Measurements from ENCODE around the gene ZNF148.

DNA sequence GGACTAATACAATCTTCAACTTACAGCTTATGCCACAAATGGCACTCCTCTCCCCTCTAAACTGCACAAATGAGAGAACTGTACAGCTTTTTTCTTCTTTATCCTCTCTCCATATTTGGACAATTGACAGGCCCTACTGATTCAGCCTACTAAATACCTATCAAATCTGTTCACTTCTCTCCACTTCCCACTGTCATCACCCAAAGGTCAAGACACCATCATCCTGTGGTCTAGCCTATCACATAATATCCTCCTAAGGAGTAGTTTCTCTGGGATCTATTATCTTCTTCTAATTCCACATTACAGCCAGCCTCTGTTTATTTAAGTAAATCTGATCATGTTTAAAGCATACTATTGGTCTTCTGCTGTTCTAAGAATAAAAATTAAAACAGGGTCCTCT is 129.6 kb downstream of the ZNF148 start:
- TF ChIP-seq, protein P1, sequence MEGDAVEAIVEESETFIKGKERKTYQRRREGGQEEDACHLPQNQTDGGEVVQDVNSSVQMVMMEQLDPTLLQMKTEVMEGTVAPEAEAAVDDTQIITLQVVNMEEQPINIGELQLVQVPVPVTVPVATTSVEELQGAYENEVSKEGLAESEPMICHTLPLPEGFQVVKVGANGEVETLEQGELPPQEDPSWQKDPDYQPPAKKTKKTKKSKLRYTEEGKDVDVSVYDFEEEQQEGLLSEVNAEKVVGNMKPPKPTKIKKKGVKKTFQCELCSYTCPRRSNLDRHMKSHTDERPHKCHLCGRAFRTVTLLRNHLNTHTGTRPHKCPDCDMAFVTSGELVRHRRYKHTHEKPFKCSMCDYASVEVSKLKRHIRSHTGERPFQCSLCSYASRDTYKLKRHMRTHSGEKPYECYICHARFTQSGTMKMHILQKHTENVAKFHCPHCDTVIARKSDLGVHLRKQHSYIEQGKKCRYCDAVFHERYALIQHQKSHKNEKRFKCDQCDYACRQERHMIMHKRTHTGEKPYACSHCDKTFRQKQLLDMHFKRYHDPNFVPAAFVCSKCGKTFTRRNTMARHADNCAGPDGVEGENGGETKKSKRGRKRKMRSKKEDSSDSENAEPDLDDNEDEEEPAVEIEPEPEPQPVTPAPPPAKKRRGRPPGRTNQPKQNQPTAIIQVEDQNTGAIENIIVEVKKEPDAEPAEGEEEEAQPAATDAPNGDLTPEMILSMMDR (conservative IDR thresholded peaks at IDR 0.05 in 1 of 2, IDR thresholded peaks at IDR 0.05 in 1 of 2; ENCODE audit: extremely low read depth in 1 of 2, insufficient read depth in 1 of 2, low read depth in 1 of 2, low read length in 2 of 2): no peak
- TF ChIP-seq EZH2 (IDR thresholded peaks at IDR 0.05; ENCODE audit: borderline replicate concordance, low read length): no peak

Data from mammary epithelial cell (primary cell).